GM23338 (cell line): ENCODE data around the gene PROZ. TPM values are rescaled to one million over a fixed set of nuclear protein-coding genes. Genes with fewer than 3 reads are reported as not detected.

ENCODE experiments used
- CTCF ChIP-seq, 2 experiments: fragments of 200-600 bp in 1 of 2; sonication (generic) in 1 of 2; conservative IDR thresholded peaks; 2 replicates each; pipeline versions ENCODE4 v1.5.1 to v1.6.1; 2016 to 2017; ENCODE audit warnings: antibody characterized with exemption in 2 of 2, low read depth in 2 of 2, mild to moderate bottlenecking in 2 of 2, moderate library complexity in 1 of 2
- ETS1 ChIP-seq: IDR thresholded peaks from 2 replicates; pipeline ENCODE4 v1.6.1; 2016; ENCODE audit warnings: antibody characterized with exemption
- EZH2 ChIP-seq: fragments of 200-600 bp; sonication (generic); IDR thresholded peaks from one replicate; pipeline ENCODE4 v1.8.0; 2017; ENCODE audit warnings: antibody characterized with exemption, mild to moderate bottlenecking, low read depth; ENCODE audit not compliant: unreplicated experiment
- POLR2AphosphoS5 ChIP-seq: IDR thresholded peaks from 2 replicates; pipeline ENCODE4 v1.6.1; 2016; ENCODE audit warnings: antibody characterized with exemption, low read depth
- ZNF114 ChIP-seq: fragments of 250-450 bp; sonication (Bioruptor Pico); IDR thresholded peaks from 2 replicates; pipeline ENCODE4 v1.5.0; 2020; ENCODE audit warnings: mild to moderate bottlenecking, moderate library complexity
- ZNF331 ChIP-seq: fragments of 250-450 bp; sonication (Bioruptor Pico); IDR thresholded peaks from 2 replicates; pipeline ENCODE4 v1.5.0; 2020; ENCODE audit warnings: low read depth, mild to moderate bottlenecking, moderate library complexity
- ZNF462 ChIP-seq: fragments of 250-450 bp; sonication (Bioruptor Pico); IDR thresholded peaks from 2 replicates; pipeline ENCODE4 v1.5.0; 2020; ENCODE audit warnings: mild to moderate bottlenecking, moderate library complexity
- polyA plus RNA-seq: library from polyadenylated mRNA; unstranded; fragments of >200 nt; fragmentation: Nextera tagmentation; extraction: Ambion mirVana; gene quantifications from 2 replicates; pipeline ENCODE4 v1.2.1, GENCODE V29; 2016
- total RNA-seq: library from RNA; depleted of rRNA; stranded (reverse); fragments of >200 nt; shearing (Covaris generic); gene quantifications from 2 replicates; pipeline ENCODE4 v1.2.3, GENCODE V29; 2014

The PROZ gene
- total and polyA plus RNA-seq, 2 experiments from 2014 or later = 0.53 TPM; not detected in 1

- no peak for TF ChIP-seq ZNF462 (CRISPR knock-in tag)
- no peak for TF ChIP-seq CTCF (conservative IDR thresholded peaks at IDR 0.05; ENCODE audit: low read depth in 2 of 2)
- TF ChIP-seq EZH2 = no peak
- TF ChIP-seq ZNF114 (CRISPR knock-in tag) = no peak
- TF ChIP-seq POLR2AphosphoS5 = no peak
- no peak for TF ChIP-seq ETS1
- TF ChIP-seq ZNF331 (CRISPR knock-in tag) = no peak
Measured at GRCh38 chr13:113157206-113157928, 1.1 kb upstream of the PROZ start (continued).
